Thyroid gland (tissue), 4 donors: Measurements from ENCODE around the gene NEDD4L.

Experiments used
- POLR2A ChIP-seq, 2 donors: fragments of 450-650 bp; IDR thresholded peaks; one replicate each; pipeline ENCODE4 v1.6.1; 2017; ENCODE audit warnings: antibody characterized with exemption in 2 of 2, mild to moderate bottlenecking in 2 of 2, moderate library complexity in 1 of 2
- TF ChIP-seq, protein P1 (sequence below), 6 experiments: fragments of 200-600 bp in 3 of 6; fragments of 450-650 bp in 3 of 6; sonication (generic) in 3 of 6; IDR thresholded peaks; one replicate each; pipeline ENCODE4 v1.5.1; 2016 to 2019; ENCODE audit warnings: antibody characterized with exemption in 6 of 6, mild to moderate bottlenecking in 2 of 6, inconsistent platforms in 1 of 6, moderate library complexity in 1 of 6

GRCh38 chr18:58144671-58145285, 100.8 kb downstream of the NEDD4L start:
- TF ChIP-seq, protein P1, sequence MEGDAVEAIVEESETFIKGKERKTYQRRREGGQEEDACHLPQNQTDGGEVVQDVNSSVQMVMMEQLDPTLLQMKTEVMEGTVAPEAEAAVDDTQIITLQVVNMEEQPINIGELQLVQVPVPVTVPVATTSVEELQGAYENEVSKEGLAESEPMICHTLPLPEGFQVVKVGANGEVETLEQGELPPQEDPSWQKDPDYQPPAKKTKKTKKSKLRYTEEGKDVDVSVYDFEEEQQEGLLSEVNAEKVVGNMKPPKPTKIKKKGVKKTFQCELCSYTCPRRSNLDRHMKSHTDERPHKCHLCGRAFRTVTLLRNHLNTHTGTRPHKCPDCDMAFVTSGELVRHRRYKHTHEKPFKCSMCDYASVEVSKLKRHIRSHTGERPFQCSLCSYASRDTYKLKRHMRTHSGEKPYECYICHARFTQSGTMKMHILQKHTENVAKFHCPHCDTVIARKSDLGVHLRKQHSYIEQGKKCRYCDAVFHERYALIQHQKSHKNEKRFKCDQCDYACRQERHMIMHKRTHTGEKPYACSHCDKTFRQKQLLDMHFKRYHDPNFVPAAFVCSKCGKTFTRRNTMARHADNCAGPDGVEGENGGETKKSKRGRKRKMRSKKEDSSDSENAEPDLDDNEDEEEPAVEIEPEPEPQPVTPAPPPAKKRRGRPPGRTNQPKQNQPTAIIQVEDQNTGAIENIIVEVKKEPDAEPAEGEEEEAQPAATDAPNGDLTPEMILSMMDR (IDR thresholded peaks at IDR 0.05): no peak
- TF ChIP-seq POLR2A (IDR thresholded peaks at IDR 0.05): no peak
